C4-2B (cell line): ENCODE measurements around the gene ROR2.

ENCODE experiments used
- ZFX ChIP-seq: fragments of 450-650 bp; IDR thresholded peaks from 2 replicates; pipeline ENCODE4 v1.6.1; 2017
- TF ChIP-seq, protein P1 (sequence below): fragments of 450-650 bp; conservative IDR thresholded peaks from 2 replicates; pipeline ENCODE4 v1.5.1; 2017; ENCODE audit warnings: mild to moderate bottlenecking

DNA sequence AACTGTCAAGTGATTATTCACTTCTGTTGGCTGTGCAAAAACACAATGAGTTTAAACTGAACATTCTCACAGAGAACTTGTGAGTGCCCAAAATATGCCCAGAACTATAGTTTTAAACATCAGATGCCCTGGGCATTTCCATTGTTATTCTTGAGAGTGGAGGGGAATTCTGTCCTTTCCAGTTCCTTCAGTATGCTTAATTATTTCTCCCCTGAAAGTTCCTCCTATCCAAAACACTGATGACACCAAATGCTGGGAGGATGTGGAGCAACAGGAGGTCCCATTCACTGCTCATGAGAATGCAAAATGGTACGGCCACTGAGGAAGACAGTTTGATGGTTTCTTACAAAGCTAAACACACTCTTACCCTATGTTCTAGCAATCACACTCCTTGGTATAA is 55.5 kb downstream of the ROR2 start:
- TF ChIP-seq, protein P1, sequence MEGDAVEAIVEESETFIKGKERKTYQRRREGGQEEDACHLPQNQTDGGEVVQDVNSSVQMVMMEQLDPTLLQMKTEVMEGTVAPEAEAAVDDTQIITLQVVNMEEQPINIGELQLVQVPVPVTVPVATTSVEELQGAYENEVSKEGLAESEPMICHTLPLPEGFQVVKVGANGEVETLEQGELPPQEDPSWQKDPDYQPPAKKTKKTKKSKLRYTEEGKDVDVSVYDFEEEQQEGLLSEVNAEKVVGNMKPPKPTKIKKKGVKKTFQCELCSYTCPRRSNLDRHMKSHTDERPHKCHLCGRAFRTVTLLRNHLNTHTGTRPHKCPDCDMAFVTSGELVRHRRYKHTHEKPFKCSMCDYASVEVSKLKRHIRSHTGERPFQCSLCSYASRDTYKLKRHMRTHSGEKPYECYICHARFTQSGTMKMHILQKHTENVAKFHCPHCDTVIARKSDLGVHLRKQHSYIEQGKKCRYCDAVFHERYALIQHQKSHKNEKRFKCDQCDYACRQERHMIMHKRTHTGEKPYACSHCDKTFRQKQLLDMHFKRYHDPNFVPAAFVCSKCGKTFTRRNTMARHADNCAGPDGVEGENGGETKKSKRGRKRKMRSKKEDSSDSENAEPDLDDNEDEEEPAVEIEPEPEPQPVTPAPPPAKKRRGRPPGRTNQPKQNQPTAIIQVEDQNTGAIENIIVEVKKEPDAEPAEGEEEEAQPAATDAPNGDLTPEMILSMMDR, result no peak
- TF ChIP-seq ZFX, result no peak
